Ovary (tissue), 9 donors: ENCODE data around the gene DKK3. TPM values are rescaled to one million over a fixed set of nuclear protein-coding genes. Genes with fewer than 3 reads are reported as not detected.

Experiments
- DNase-seq, 5 donors: peaks; one replicate each; pipeline ENCODE4 v3.0.0-alpha.2; 2019 to 2020
- H3K27ac ChIP-seq, 2 donors: fragments of 200-600 bp; one replicate each; pipeline versions ENCODE4 v1.5.1 to v1.8.0; 2019 to 2022
- H3K27me3 ChIP-seq: fragments of 200-600 bp; one replicate; pipeline ENCODE4 v1.8.0; 2022
- H3K36me3 ChIP-seq: fragments of 200-600 bp; sonication (generic); one replicate; pipeline ENCODE4 v1.5.1; 2019
- H3K4me1 ChIP-seq: one replicate; pipeline ENCODE4 v1.8.1; 2013; ENCODE audit warnings: mild to moderate bottlenecking, moderate library complexity; ENCODE audit not compliant: insufficient read depth
- H3K4me3 ChIP-seq: fragments of 200-600 bp; sonication (generic); one replicate; pipeline ENCODE4 v1.5.1; 2017
- H3K9me3 ChIP-seq, 2 donors: fragments of 200-600 bp in 1 of 2; sonication (generic) in 1 of 2; one replicate each; pipeline versions ENCODE4 v1.5.1 to v1.8.1; 2013 to 2019; ENCODE audit warnings: mild to moderate bottlenecking in 1 of 2, moderate library complexity in 1 of 2
- EP300 ChIP-seq: sonication (generic); formaldehyde crosslinking; IDR thresholded peaks from one replicate; pipeline ENCODE4 v1.6.1; 2017; ENCODE audit warnings: antibody characterized with exemption
- POLR2A ChIP-seq: fragments of 450-650 bp; IDR thresholded peaks from one replicate; pipeline ENCODE4 v1.6.1; 2017; ENCODE audit warnings: antibody characterized with exemption, mild to moderate bottlenecking, moderate library complexity
- WGBS, 3 donors: extraction: QIAGEN DNeasy Blood & Tissue Kit in 1 of 3; methylation state at CpG; one replicate each; pipeline versions ENCODE4 v1.1.5 to v1.1.7; 2013 to 2017; 5-methylcytosine and 5-hydroxymethylcytosine counted together
- intact Hi-C, 4 donors: fragments of 100-400 bp; cut with DNase I; formaldehyde crosslinking; loops; one replicate each; pipeline versions ENCODE4 v1.11.0 to v1.15.1; 2022 to 2023
- polyA plus RNA-seq, 2 donors: library from polyadenylated mRNA; stranded (reverse); fragments of 200-250 nt in 1 of 2; fragments of 350-450 nt in 1 of 2; fragmentation: Illumina TruSeq in 1 of 2; extraction: RNeasy Lipid Tissue Mini Kit (QIAGEN cat#74804) in 1 of 2; gene quantifications; one replicate each; pipeline ENCODE4 v1.2.3, GENCODE V29; 2013 to 2014
- total RNA-seq, 7 donors: library from RNA; depleted of rRNA in 2 of 7; stranded (reverse); fragments of >200 nt in 2 of 7; fragmentation: NEBNext Ultra II Directional in 3 of 7; extraction: Animal tissue kit (Norgen Biotek cat#: 25700) in 3 of 7; gene quantifications; one replicate each; pipeline versions ENCODE4 v1.1.0 to v1.2.4, GENCODE V29; 2016 to 2023
- TF ChIP-seq, protein P1 (sequence below), 3 donors: fragments of 450-650 bp in 2 of 3; fragments of 200-600 bp in 1 of 3; IDR thresholded peaks; one replicate each; pipeline versions ENCODE4 v1.5.1 to v1.8.0; 2016 to 2022; ENCODE audit warnings: antibody characterized with exemption in 3 of 3, mild to moderate bottlenecking in 1 of 3
- donor health status: DM: no; HTN: no; CAD: no; lungs with moderate emphysema.
- donor health status: DM: no; HTN: no; CAD: no.
- donor health status: Bipolar disorder and iron deficiency.
- donor health status: DM: yes; HTN: yes; CAD: no.
- donor health status: DM: no; HTN: no; CAD: no.
- donor health status: DM: yes; HTN: yes; CAD: no.

Gene DKK3
- total and polyA plus RNA-seq, 9 donors = 33.9 to 255 (median 62.8) TPM

DNA sequence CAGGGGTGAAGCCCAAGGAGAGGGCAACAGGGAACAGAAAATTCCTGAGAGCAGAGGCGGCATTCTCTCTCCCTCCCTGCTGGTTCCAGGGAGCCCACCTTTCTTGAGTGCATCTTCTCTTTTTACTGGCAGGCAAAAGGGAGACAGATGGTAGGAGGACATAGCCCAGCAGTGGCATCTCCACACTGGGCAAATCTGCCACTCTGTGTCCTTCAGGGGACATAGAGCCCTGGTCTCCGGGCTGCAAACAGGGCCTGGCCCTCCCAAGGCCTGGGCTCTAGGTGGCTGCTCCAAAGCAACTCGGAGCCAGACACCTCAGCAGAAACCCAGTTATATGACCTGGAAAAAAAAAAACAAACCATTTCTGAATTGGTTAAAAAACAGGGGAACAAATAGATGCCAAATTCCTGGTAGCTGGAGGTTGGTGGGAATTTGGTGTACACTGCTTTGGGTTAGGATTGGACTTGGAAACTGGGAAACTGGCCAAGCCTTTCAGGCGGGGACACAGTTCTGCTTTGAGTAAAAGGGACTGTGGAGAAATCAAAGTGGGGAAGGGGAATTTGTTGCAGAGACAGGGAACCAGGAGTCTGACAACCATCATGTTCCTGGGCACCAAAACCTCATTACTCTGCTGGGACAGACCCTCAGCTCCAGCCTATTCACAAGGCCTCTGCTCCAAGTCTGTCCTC, 23.6 kb upstream of the DKK3 start:
- no peak overlapping the region for H3K27ac ChIP-seq
- no peak overlapping the region for H3K4me3 ChIP-seq
- H3K9me3 ChIP-seq = no peaks in the 10 kb centered on the region
- no peaks in the 10 kb centered on the region for H3K27me3 ChIP-seq
- intact Hi-C loops = loop anchor here in 1 of 4 donors (10.0 kb wide), 1 partner anchor 1017 kb away; no protein-coding TSS in a partner anchor
- H3K36me3 ChIP-seq = no peaks in the 10 kb centered on the region
- 77 to 83% (median 81%) methylated on average over 4 of the region's 4 CpGs for WGBS, 3 donors
- DNase-seq = no peak
- no peaks in the 10 kb centered on the region for H3K4me1 ChIP-seq
- TF ChIP-seq EP300 (no peak), POLR2A (no peak)
- TF ChIP-seq, protein P1, sequence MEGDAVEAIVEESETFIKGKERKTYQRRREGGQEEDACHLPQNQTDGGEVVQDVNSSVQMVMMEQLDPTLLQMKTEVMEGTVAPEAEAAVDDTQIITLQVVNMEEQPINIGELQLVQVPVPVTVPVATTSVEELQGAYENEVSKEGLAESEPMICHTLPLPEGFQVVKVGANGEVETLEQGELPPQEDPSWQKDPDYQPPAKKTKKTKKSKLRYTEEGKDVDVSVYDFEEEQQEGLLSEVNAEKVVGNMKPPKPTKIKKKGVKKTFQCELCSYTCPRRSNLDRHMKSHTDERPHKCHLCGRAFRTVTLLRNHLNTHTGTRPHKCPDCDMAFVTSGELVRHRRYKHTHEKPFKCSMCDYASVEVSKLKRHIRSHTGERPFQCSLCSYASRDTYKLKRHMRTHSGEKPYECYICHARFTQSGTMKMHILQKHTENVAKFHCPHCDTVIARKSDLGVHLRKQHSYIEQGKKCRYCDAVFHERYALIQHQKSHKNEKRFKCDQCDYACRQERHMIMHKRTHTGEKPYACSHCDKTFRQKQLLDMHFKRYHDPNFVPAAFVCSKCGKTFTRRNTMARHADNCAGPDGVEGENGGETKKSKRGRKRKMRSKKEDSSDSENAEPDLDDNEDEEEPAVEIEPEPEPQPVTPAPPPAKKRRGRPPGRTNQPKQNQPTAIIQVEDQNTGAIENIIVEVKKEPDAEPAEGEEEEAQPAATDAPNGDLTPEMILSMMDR (IDR thresholded peaks at IDR 0.05) = no peak

DNA sequence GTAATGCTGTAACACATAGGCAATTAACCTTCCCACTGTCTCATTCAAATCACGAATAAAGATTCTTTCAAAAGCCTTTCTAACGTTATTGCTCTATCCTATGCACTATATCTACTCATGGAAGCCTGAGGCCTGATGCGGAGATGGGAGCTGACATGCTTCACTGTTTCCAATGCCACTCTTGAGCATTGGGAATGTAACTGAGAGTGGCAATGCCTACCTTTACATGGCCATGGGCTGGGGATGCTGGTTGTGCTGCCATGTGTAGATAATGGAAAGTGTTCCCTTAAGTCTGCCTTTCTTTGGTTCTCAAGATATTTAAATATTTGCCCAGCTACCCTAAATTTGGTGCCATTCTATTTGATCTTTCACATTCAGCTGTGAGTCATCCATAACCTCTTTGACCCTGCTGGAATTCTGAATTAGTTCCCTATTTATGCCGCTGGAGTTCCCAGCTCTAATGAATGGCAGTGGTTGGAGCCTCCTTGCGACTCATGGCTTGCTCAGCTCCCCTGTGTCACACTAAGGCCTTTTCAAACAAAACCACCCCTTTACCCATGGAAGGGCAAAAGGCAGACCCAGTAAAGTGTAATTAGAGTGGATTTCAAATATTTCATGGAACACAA, 21.4 kb upstream of the DKK3 start:
- intact Hi-C loops = loop anchor here in 1 of 4 donors (10.0 kb wide), 1 partner anchor 1015 kb away; no protein-coding TSS in a partner anchor
- Histone ChIP-seq H3K27me3 (no peaks in the 10 kb centered on the region), H3K9me3 (no peaks in the 10 kb centered on the region), H3K36me3 (no peaks in the 10 kb centered on the region), H3K4me1 (no peaks in the 10 kb centered on the region), H3K4me3 (no peak overlapping the region), H3K27ac (no peak overlapping the region)
- TF ChIP-seq POLR2A (no peak), EP300 (no peak)
- TF ChIP-seq, protein P1 (IDR thresholded peaks at IDR 0.05) = no peak
- no peak for DNase-seq
- WGBS, 3 donors = 87 to 90% (median 87%) methylated on average over 5 of the region's 5 CpGs

DNA sequence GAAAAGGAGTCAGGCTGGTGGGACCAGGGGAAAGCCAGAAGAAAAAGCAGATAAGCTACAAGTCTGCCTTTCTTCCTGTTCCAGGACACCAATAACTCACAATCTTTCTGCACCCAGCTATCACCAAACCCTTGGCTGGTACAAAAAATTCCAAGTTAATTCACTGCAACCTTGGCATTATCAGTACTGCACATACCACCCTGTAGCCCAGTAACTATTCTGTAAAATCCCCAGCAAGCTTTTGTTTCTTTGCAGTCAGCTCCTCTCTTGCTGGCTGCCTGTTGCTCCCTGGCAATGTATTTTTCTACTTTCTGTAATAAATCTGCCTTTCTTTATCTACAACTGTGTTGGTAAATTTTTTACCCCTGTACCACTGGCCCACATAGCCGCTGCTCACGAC, 20.7 kb upstream of the DKK3 start:
- Histone ChIP-seq H3K27ac (no peak overlapping the region), H3K9me3 (no peaks in the 10 kb centered on the region), H3K4me1 (no peaks in the 10 kb centered on the region), H3K36me3 (no peaks in the 10 kb centered on the region), H3K27me3 (no peaks in the 10 kb centered on the region), H3K4me3 (no peak overlapping the region)
- 57 to 70% (median 60%) methylated on average over 2 of the region's 2 CpGs for WGBS, 3 donors
- TF ChIP-seq EP300 = no peak
- TF ChIP-seq POLR2A = no peak
- TF ChIP-seq, protein P1 (IDR thresholded peaks at IDR 0.05) = no peak
- no peak for DNase-seq
- intact Hi-C loops = no loop called here

DNA sequence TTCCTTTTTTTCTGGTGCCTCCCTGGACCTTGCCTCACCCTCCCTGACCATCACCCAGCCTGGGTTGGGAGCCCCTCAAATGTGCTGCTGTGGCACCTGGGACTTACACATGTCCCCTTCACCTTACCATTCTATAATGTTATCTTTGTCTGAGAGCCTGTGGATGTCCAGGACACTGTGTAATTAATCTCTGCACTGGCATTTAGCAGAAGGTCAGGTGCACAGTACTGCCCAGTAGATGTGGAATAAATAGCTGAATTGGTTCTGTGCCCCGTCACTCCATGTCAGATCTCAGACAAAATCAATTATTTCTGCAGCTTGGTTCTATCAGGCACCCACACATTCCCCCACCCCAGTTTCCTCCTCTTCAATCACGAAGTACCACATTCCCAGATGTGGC, 19.9 kb upstream of the DKK3 start:
- intact Hi-C loops = no loop called here
- WGBS, 3 donors = 85 to 89% (median 88%) methylated on average over 2 of the region's 2 CpGs
- no peak for DNase-seq

More for the DNA sequence above, 19.9 kb upstream of the DKK3 start:
- no peak overlapping the region for H3K27ac ChIP-seq
- no peaks in the 10 kb centered on the region for H3K4me1 ChIP-seq
- H3K27me3 ChIP-seq = no peaks in the 10 kb centered on the region
- no peaks in the 10 kb centered on the region for H3K9me3 ChIP-seq
- no peak for TF ChIP-seq POLR2A
- TF ChIP-seq, protein P1 (IDR thresholded peaks at IDR 0.05) = no peak
- TF ChIP-seq EP300 = no peak
- H3K4me3 ChIP-seq = no peak overlapping the region
- H3K36me3 ChIP-seq = no peaks in the 10 kb centered on the region
